ENCODE results near the gene NBEA. TPM values are rescaled to one million over a fixed set of nuclear protein-coding genes. Genes with fewer than 3 reads are reported as not detected.

The NBEA gene
- total and polyA plus RNA-seq, 2 experiments from 2014 or later, result 9.1 to 29.1 TPM

DNA sequence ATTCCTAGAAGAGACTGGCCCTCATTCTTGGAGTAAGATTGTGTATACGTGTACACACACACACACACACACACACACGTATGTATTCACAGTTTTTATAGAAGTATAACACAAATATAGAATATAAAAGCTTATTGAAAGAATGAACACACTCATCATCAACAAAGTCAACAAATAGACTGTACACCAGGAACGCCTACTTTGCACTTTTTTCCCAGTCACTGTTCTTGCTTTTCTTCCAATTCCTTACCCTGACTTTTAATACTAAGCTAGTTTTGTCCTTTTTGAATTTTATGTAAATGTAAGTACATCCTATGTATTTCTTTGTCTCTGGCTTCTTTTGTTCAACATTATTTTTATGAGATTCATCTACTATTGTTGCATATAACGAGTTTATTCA, 269.9 kb downstream of the NBEA start:
- Histone ChIP-seq H3K4me1 (ENCODE audit: insufficient read depth) (no peaks in the 10 kb centered on the region), H3K4me3 (no peak overlapping the region), H4K20me1 (replicated peaks; ENCODE audit: insufficient read depth) (no peaks in the 10 kb centered on the region), H3K9me2 (ENCODE audit: insufficient read depth) (no peaks in the 10 kb centered on the region), H3K27ac (ENCODE audit: low read depth) (no peak overlapping the region), H3K79me2 (replicated peaks; ENCODE audit: insufficient read depth) (no peaks in the 10 kb centered on the region), H2AFZ (no peak overlapping the region), H3K27me3 (ENCODE audit: insufficient read depth) (no peaks in the 10 kb centered on the region), H3K36me3 (ENCODE audit: insufficient read depth) (no peaks in the 10 kb centered on the region), H3K4me2 (no peak overlapping the region), H3F3A (replicated peaks; ENCODE audit: low read depth) (no peaks in the 10 kb centered on the region)
- no peak for ATAC-seq
- H3K9me3 Mint-ChIP-seq, result no peaks in the 10 kb centered on the region
- H3K27ac Mint-ChIP-seq, result no peak overlapping the region
- H3K4me3 Mint-ChIP-seq, result no peak overlapping the region
- TF ChIP-seq CREB1 (CRISPR knock-in tag; IDR thresholded peaks at IDR 0.05; ENCODE audit: low read depth) (no peak), ZNF331 (CRISPR knock-in tag; IDR thresholded peaks at IDR 0.05; ENCODE audit: low read depth) (no peak), JUNB (IDR thresholded peaks at IDR 0.05; ENCODE audit: unreplicated experiment) (no peak), ZNF114 (CRISPR knock-in tag; IDR thresholded peaks at IDR 0.05) (no peak), POLR2AphosphoS5 (IDR thresholded peaks at IDR 0.05; ENCODE audit: low read depth) (no peak), STAT1 (IDR thresholded peaks at IDR 0.05; ENCODE audit: unreplicated experiment) (no peak), EZH2 (IDR thresholded peaks at IDR 0.05; ENCODE audit: low read depth, unreplicated experiment) (no peak)
- TF ChIP-seq, protein P1, sequence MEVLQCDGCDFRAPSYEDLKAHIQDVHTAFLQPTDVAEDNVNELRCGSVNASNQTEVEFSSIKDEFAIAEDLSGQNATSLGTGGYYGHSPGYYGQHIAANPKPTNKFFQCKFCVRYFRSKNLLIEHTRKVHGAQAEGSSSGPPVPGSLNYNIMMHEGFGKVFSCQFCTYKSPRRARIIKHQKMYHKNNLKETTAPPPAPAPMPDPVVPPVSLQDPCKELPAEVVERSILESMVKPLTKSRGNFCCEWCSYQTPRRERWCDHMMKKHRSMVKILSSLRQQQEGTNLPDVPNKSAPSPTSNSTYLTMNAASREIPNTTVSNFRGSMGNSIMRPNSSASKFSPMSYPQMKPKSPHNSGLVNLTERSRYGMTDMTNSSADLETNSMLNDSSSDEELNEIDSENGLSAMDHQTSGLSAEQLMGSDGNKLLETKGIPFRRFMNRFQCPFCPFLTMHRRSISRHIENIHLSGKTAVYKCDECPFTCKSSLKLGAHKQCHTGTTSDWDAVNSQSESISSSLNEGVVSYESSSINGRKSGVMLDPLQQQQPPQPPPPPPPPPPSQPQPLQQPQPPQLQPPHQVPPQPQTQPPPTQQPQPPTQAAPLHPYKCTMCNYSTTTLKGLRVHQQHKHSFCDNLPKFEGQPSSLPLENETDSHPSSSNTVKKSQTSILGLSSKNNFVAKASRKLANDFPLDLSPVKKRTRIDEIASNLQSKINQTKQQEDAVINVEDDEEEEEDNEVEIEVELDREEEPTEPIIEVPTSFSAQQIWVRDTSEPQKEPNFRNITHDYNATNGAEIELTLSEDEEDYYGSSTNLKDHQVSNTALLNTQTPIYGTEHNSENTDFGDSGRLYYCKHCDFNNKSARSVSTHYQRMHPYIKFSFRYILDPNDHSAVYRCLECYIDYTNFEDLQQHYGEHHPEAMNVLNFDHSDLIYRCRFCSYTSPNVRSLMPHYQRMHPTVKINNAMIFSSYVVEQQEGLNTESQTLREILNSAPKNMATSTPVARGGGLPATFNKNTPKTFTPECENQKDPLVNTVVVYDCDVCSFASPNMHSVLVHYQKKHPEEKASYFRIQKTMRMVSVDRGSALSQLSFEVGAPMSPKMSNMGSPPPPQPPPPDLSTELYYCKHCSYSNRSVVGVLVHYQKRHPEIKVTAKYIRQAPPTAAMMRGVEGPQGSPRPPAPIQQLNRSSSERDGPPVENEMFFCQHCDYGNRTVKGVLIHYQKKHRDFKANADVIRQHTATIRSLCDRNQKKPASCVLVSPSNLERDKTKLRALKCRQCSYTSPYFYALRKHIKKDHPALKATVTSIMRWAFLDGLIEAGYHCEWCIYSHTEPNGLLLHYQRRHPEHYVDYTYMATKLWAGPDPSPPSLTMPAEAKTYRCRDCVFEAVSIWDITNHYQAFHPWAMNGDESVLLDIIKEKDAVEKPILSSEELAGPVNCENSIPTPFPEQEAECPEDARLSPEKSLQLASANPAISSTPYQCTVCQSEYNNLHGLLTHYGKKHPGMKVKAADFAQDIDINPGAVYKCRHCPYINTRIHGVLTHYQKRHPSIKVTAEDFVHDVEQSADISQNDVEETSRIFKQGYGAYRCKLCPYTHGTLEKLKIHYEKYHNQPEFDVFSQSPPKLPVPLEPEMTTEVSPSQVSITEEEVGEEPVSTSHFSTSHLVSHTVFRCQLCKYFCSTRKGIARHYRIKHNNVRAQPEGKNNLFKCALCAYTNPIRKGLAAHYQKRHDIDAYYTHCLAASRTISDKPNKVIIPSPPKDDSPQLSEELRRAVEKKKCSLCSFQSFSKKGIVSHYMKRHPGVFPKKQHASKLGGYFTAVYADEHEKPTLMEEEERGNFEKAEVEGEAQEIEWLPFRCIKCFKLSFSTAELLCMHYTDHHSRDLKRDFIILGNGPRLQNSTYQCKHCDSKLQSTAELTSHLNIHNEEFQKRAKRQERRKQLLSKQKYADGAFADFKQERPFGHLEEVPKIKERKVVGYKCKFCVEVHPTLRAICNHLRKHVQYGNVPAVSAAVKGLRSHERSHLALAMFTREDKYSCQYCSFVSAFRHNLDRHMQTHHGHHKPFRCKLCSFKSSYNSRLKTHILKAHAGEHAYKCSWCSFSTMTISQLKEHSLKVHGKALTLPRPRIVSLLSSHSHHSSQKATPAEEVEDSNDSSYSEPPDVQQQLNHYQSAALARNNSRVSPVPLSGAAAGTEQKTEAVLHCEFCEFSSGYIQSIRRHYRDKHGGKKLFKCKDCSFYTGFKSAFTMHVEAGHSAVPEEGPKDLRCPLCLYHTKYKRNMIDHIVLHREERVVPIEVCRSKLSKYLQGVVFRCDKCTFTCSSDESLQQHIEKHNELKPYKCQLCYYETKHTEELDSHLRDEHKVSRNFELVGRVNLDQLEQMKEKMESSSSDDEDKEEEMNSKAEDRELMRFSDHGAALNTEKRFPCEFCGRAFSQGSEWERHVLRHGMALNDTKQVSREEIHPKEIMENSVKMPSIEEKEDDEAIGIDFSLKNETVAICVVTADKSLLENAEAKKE (CRISPR knock-in tag; IDR thresholded peaks at IDR 0.05), result no peak
- no peaks in the 10 kb centered on the region for H3K27me3 Mint-ChIP-seq (ENCODE audit: insufficient read depth, low read depth, poor library complexity)
- peaks cover 6% of the 10 kb centered on the region for H3K36me3 Mint-ChIP-seq (ENCODE audit: low read depth)
- H3K4me1 Mint-ChIP-seq, result peaks cover 3% of the 10 kb centered on the region; the same call in 1 of the 3 replicates
- DNase-seq (ENCODE audit: low spot score), result no peak

All from GM23338 (cell line).